ENCODE measurements around the gene CORO7.
A peak's percentile ranks its signal among the peaks of the same experiment; 100 is the strongest.

CORO7 gene

GRCh38 chr16:4370570-4371356, 45.6 kb downstream of the CORO7 start:
- no peak for DNase-seq

GRCh38 chr16:4370151-4370550, 46.2 kb downstream of the CORO7 start:
- DNase-seq = no peak

DNA sequence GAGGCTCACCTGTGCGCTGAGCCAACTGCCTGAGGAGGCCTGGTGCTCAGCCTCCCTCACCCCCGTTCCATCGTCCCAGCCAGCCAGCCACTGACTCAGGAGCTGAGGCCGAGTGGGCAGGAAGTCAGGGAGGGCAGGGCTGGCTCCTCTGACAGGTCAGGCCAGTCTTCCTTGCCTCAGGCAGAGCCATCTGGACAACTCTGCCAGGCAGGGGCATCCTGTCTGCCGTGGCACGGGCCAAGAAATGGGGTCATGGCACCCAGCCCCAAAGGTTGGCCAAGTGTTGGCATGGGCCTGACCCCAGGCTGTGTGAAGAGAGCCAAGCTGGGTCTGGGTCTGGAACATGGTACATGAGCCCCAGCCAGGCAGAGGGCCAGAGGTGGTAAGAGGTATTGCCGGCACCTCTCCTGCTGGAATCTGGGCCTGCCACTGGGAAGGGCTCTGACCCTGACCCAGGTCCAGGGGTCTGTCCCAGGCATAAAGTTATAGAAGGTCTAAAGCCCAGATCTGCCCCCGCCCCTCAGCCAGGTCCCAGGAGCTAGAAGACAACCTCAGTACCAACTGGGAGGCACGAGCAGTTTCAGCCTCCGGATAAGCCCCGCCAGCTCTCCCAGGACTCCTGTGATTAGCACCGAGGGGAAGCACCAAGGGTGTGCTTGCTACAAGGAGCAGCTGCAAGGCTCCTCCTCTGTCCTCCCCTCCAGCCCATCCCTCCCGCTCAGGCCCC, 47.2 kb downstream of the CORO7 start:
- no peak for DNase-seq

GRCh38 chr16:4367393-4367856, 49.0 kb downstream of the CORO7 start:
- no peak for DNase-seq

DNA sequence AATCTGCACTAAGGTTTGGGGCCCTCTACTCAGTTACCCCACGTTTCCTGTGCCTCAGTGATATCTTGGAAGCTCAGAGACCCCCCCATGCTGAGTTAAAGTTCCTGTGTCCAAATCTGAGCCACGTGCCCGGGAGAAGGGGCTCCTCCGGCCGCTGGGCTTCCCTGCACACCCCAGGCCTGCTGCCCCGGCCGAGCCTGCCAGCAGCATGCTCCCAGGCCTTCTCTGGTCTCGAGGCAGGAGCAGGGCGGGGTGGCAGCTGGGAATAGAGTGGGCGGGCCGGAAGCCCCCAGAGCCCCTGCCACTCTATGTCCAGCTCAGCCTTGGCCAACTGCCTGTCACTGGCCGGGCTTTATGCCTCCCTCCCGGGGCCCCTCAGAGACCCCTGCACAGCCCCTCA, 50.4 kb downstream of the CORO7 start:
- DNase-seq = no peak

GRCh38 chr16:4365615-4366014, 50.8 kb downstream of the CORO7 start:
- no peak for DNase-seq

DNA sequence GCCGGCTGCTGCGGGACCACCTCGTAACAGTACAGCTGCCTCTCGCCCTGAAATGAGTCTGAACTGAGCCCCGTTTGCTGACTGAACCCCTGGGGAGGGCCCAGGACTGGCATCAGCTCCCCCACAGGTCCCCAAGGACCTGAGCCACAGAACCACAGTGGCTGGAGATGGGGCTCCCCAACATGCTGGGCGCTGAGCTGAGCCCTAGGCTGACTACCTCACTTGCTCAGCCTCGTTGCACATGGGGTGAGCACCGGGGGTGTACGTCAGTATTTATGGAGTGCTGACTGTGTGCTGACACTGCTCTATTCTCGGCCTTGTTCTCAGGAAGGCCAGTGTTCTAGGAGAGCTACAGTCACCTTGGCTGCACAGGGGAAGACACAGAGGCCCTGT, 51.4 kb downstream of the CORO7 start:
- no peak for DNase-seq

- DNase-seq = no peak
Measured at GRCh38 chr16:4364196-4365013, 52.0 kb downstream of the CORO7 start.

DNA sequence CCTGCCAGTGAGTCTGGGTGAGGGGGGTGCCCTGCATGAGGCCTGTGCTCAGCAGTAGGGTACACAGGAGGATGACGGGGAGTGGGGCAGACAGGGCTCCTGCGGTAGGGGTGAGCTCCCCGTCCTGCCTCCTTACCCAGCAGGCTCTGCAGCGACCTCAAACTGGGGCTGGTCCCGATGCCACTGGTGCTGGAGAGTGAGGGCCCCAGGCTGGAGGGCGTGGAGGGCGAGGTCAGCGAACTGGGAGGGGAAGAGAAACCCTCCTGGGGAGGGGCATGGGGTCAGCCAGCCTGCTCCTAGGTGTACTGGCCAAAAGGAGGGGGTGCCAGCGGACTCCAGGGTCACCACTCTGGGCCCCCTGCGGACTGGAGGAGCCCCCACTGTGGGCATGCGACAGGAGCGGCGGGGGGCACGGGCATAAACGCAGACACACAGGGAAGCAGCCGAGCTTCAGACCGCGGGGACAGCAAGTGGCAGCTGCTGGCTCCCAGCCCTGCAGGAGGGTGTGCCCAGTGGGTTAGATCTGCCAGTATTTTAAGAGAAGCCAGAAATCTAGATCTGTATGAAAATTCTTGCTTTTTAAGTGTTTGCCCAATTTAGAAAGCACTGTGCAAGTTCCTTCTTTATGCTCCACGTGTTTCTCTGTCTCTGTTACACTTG, 53.8 kb downstream of the CORO7 start:
- DNase-seq = peak; percentile 34

- no peak for DNase-seq
Measured at GRCh38 chr16:4361944-4362311, 54.5 kb downstream of the CORO7 start.

DNA sequence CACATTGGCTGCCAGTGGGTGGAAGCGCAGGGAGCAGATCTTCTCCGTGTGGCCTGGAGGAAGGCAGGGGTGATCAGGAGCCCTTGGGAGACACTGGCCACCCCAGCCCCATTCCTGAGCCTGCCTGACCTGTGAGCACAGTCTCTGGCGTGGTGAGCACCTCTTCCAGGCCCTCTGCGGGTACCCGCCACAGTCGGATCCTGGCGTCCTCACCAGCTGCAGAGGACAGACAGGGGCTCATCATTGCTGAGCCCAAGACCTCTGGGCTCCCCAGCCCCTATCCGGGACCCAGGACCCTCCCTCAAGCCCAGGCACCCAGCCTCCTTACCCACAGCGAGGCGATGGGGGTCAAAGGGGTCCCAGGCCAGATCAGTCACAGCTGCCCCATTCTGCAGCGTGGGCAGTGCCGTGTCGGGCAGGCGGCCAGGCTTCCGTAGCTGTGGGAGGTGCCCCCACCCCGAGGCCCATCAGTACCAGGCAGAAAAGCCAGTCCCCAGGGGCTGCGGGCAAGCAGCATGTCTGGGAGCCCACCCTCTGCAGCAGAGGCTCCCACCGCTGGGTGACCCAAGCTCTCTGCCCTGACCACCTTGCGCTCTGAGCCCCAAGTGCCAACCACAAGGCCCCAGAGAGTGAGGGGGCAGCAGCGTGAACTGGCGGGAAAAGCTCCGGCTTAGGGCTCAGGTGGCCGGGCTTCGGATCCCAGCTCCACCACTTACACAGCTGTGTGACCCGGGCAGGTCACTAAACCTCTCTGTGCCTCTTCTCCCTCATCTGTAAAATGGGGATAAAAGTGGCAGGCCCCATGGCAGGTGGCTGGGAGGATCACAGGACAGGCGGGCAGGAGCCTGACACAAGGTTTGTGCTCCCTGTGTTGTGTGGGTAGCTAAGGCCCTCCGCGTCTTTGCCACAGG, 55.1 kb downstream of the CORO7 start:
- DNase-seq = no peak

- DNase-seq = peak; percentile 46
Measured at GRCh38 chr16:4360538-4361021, 55.8 kb downstream of the CORO7 start.

DNA sequence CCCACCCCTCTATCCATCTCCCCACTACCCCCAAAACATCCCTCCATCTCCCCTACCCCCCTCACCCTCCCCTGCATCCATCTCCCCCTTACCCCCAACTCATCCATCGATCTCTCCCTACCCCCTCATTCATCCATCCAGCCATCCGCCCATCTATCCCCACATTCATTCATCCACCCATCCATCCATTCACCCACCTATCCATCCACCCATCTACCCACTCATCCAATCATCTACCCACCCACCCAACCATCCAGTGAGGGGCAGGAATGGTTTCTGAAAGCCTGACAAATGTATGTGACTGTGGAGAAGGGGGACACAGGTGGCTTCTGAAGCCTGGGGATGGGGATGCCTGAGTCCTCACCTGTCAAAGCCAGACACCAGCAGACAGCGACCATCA, 56.5 kb downstream of the CORO7 start:
- DNase-seq = no peak

DNA sequence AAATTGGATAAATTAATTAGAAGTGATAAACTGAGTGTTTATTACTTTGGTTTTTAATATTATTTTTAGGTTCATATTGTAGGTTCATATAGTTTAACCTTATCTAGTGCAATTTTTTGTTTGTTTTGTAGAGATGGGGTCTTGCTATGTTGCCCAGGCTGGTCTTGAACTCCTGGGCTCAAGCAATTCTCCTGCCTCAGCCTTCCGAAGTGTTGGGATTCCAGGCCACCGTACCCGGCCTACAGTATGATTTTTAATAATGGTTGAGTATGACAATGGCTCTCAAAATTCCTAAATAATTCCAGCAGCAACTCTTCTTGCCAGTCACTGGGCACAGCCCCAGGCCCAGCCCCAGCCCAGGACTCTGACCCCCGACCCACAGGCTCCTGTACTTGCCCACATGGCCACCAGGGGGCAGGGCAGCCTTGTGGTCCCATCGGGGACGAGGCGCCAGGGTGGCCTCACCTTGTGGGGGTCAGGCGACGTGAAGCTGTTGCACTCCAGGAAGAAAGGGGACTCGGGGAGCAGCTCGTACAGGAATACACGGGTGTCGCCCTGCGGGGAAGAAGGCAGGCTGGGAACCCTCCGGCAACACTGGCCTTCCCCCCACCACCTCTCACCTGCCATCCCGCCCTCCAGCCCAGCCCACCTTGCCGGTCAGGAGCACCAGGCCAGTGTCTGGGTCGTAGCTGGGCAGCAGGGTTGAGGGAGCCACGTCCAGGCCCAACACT, 57.4 kb downstream of the CORO7 start:
- peak; percentile 70 for DNase-seq

GRCh38 chr16:4358236-4358635, 58.2 kb downstream of the CORO7 start:
- DNase-seq = no peak

DNA sequence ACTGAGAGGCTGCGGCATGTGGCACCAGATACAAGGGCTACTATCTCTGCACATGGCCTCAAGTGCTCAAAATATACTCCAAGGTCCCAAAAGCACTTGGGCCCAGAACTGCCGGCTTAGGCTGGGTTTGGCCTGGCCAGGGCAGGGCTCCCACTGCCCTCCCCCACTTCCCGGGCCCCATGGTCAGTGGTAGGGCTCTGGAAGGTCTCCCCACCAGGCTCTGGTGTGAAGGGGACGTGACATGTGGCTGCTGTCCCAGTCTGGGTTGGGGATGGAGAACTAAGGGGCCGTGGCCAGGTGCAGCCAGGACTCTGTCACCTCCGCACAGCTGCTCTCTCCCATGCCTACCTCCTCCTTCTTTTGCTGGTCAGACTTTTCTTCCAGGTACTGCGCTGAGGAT, 59.6 kb downstream of the CORO7 start:
- DNase-seq = no peak

- DNase-seq = no peak
Measured at GRCh38 chr16:4354512-4355409, 61.6 kb downstream of the CORO7 start.

GRCh38 chr16:4353675-4354074, 62.7 kb downstream of the CORO7 start:
- no peak for DNase-seq

- DNase-seq = no peak
Measured at GRCh38 chr16:4352843-4353242, 63.6 kb downstream of the CORO7 start.

DNA sequence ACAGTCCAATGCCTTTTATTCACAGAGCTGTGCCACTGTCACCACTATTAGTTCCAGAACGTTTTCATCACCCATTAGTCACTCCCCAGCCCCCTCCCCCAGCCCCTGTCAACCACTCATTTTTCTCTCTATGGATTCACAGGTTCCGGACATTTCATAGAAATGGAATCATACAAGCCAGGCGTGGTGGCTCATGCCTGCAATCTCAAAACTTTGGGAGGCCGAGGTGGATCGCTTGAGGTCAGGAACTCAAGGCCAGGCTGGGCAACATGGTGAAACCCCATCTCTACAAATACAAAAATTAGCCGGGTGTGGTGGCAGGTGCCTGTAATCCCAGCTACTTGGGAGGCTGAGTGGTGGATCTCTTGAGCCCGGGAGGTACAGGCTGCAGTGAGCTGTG, 64.5 kb downstream of the CORO7 start:
- no peak for DNase-seq

All from hematopoietic multipotent progenitor cell treated with erythropoietin and hydrocortisone succinate and interleukin-3 and kit ligand, for 6 days (in vitro differentiated cells).